ENCODE data around the gene A2M.

DNA sequence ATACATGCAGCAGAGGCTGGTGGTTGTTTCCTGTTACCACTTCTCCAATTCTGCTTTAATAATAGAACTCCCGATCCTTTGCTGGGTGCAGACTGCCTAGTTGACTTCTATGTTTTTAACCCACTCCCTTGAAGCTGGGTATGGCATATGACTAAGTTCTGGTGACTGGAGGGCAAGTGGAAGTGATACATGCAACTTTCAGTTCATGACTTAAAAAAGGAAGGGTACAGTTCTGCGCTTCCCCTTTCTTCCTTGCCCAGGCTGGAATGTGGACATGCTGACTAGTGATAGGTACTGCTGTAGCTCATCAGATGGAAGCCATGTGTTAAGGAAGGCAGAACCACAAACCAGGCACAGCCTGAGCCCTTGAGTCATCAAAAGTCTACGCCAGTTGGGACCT lies 2.4 kb upstream of the A2M start:
- TF ChIP-seq TAF1 (IDR thresholded peaks at IDR 0.05; ENCODE audit: low read depth, low read length) (no peak), RFX5 (IDR thresholded peaks at IDR 0.05; ENCODE audit: borderline replicate concordance, low read depth, low read length) (no peak), SIX5 (IDR thresholded peaks at IDR 0.05; ENCODE audit: low read depth, low read length) (no peak), NRF1 (IDR thresholded peaks at IDR 0.05; ENCODE audit: low read depth, low read length) (no peak), POLR2A (IDR thresholded peaks at IDR 0.05; ENCODE audit: control extremely low read depth in 1 of 2, low read depth in 2 of 2, low read length in 2 of 2) (no peak), JUN (IDR thresholded peaks at IDR 0.05; ENCODE audit: low read depth, low read length) (no peak), CBX8 (IDR thresholded peaks at IDR 0.05; ENCODE audit: borderline replicate concordance, low read depth, low read length) (no peak), EZH2 (IDR thresholded peaks at IDR 0.05; ENCODE audit: low read depth, low read length, severe bottlenecking) (no peak), BCL11A (IDR thresholded peaks at IDR 0.05; ENCODE audit: low read depth in 2 of 2, low read length in 2 of 2) (no peak), BRCA1 (IDR thresholded peaks at IDR 0.05; ENCODE audit: low read depth, low read length) (no peak), SUZ12 (IDR thresholded peaks at IDR 0.05; ENCODE audit: low read length) (no peak), KDM5A (IDR thresholded peaks at IDR 0.05; ENCODE audit: low read length) (no peak)
- TF ChIP-seq, protein P1, sequence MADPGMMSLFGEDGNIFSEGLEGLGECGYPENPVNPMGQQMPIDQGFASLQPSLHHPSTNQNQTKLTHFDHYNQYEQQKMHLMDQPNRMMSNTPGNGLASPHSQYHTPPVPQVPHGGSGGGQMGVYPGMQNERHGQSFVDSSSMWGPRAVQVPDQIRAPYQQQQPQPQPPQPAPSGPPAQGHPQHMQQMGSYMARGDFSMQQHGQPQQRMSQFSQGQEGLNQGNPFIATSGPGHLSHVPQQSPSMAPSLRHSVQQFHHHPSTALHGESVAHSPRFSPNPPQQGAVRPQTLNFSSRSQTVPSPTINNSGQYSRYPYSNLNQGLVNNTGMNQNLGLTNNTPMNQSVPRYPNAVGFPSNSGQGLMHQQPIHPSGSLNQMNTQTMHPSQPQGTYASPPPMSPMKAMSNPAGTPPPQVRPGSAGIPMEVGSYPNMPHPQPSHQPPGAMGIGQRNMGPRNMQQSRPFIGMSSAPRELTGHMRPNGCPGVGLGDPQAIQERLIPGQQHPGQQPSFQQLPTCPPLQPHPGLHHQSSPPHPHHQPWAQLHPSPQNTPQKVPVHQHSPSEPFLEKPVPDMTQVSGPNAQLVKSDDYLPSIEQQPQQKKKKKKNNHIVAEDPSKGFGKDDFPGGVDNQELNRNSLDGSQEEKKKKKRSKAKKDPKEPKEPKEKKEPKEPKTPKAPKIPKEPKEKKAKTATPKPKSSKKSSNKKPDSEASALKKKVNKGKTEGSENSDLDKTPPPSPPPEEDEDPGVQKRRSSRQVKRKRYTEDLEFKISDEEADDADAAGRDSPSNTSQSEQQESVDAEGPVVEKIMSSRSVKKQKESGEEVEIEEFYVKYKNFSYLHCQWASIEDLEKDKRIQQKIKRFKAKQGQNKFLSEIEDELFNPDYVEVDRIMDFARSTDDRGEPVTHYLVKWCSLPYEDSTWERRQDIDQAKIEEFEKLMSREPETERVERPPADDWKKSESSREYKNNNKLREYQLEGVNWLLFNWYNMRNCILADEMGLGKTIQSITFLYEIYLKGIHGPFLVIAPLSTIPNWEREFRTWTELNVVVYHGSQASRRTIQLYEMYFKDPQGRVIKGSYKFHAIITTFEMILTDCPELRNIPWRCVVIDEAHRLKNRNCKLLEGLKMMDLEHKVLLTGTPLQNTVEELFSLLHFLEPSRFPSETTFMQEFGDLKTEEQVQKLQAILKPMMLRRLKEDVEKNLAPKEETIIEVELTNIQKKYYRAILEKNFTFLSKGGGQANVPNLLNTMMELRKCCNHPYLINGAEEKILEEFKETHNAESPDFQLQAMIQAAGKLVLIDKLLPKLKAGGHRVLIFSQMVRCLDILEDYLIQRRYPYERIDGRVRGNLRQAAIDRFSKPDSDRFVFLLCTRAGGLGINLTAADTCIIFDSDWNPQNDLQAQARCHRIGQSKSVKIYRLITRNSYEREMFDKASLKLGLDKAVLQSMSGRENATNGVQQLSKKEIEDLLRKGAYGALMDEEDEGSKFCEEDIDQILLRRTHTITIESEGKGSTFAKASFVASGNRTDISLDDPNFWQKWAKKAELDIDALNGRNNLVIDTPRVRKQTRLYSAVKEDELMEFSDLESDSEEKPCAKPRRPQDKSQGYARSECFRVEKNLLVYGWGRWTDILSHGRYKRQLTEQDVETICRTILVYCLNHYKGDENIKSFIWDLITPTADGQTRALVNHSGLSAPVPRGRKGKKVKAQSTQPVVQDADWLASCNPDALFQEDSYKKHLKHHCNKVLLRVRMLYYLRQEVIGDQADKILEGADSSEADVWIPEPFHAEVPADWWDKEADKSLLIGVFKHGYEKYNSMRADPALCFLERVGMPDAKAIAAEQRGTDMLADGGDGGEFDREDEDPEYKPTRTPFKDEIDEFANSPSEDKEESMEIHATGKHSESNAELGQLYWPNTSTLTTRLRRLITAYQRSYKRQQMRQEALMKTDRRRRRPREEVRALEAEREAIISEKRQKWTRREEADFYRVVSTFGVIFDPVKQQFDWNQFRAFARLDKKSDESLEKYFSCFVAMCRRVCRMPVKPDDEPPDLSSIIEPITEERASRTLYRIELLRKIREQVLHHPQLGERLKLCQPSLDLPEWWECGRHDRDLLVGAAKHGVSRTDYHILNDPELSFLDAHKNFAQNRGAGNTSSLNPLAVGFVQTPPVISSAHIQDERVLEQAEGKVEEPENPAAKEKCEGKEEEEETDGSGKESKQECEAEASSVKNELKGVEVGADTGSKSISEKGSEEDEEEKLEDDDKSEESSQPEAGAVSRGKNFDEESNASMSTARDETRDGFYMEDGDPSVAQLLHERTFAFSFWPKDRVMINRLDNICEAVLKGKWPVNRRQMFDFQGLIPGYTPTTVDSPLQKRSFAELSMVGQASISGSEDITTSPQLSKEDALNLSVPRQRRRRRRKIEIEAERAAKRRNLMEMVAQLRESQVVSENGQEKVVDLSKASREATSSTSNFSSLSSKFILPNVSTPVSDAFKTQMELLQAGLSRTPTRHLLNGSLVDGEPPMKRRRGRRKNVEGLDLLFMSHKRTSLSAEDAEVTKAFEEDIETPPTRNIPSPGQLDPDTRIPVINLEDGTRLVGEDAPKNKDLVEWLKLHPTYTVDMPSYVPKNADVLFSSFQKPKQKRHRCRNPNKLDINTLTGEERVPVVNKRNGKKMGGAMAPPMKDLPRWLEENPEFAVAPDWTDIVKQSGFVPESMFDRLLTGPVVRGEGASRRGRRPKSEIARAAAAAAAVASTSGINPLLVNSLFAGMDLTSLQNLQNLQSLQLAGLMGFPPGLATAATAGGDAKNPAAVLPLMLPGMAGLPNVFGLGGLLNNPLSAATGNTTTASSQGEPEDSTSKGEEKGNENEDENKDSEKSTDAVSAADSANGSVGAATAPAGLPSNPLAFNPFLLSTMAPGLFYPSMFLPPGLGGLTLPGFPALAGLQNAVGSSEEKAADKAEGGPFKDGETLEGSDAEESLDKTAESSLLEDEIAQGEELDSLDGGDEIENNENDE (IDR thresholded peaks at IDR 0.05; ENCODE audit: insufficient replicate concordance, low read length), result no peak

Measured in H1 (cell line).